ENCODE data around the gene ADCY2.
A peak's percentile ranks its signal among the peaks of the same experiment; 100 is the strongest.
"Not testable (repeated sequence)": the region's sequence is repeated elsewhere in the genome, so short reads cannot be mapped to it uniquely, and the experiment has no call there.

ADCY2 gene

DNA sequence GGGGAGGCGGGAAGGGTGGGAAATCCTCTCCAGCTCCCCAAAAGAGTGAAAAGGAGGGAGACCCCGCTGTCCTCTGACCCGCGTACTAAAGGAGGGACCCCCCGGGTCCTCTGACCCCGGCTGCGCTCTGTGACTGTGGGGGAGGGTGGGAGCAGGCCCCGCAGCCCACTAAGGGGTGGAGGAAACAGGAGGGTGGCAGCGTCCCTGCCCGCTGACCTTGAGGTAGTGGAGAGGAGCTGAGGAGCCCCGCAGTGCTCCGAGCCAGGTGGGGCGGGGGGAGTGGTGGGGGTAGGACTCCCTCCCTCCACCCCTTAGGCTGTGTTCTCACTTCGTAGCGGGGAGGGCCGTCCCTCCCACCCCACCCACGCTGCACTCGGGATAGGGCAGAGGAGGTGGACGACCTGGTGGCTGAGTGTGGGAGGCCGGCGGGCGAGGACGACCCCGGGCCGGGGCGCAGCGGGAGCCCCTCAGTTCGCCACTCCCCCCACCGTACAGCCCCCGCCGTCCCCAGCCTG lies 449 bp upstream of the ADCY2 start:
- peak; percentile 48 for DNase-seq (ENCODE audit: low spot score)

- DNase-seq (ENCODE audit: low spot score) = peak; percentile 49
Observed at GRCh38 chr5:7396713-7397454, 946 bp downstream of the ADCY2 start.

GRCh38 chr5:7397937-7398336 lies 2.0 kb downstream of the ADCY2 start:
- no peak for DNase-seq (ENCODE audit: low spot score)

- no peak for DNase-seq (ENCODE audit: low spot score)
Observed at GRCh38 chr5:7398596-7399280, 2.8 kb downstream of the ADCY2 start.

GRCh38 chr5:7405277-7405676 lies 9.3 kb downstream of the ADCY2 start:
- DNase-seq (ENCODE audit: low spot score) = no peak

DNA sequence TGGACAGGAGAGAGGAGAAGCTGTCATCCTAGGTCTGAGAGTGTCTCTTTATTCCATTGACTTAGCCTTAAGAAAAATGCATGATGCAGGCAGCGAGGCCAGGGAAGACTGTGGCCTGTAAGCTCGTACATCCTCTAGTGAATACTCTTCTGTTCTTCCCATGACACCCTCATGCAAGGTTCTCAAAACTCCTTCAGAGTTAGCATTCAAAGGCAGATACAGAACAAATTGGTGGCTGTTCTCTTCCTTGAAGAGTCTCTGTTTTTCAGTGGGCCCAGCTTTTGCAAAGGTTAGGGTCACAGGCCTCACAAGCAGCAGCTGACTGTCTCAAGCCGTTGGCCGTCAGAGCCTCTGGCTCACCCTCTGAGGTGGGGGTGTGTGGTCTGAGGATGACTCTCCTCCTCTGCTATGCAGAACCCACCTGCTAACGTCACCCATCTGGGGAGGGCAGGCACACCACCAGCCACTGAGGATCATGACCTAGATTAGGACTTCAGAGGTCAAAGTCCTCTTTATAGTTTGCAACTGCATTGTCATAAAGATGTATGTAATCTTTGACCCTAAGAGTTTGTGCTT lies 15.1 kb downstream of the ADCY2 start:
- no peak for DNase-seq (ENCODE audit: low spot score)

DNA sequence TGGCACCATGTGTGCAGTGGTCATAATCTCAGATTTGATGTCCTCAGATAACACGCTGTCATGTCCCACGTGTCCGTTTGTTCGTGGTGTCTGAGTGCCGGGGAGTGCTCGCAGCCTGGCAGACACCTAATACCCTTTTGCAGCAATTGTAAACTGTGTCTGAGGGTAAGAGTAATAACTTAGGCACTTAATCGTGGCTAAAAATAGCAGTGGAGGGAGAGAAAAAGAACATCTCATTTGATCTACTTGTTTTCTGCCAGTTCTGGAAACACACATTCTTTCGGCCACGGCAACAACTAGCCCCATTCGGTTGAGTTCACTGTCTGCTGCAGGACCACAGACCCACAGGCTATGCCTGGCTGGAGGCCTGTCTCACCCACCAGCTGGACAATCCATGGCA lies 16.5 kb downstream of the ADCY2 start:
- no peak for DNase-seq (ENCODE audit: low spot score)

DNA sequence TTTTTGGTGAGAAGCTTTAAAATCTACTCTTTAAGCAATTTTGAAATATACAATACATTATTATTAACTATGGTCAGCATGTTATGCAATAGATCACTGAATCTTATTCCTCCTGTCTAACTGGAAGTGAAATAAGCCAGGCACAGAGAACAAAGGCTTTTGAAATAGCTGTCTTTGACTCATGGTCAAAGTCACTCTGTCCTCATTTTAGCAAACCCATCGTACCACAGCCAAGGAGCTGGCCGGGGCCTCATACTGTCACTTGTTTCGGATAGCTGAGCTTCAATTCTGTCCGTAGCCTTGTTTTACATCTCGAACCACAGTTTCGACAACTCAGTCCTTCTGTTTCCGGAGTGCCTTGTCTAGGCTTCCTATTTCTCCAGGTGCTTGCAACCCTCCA lies 19.2 kb downstream of the ADCY2 start:
- DNase-seq (ENCODE audit: low spot score) = no peak

DNA sequence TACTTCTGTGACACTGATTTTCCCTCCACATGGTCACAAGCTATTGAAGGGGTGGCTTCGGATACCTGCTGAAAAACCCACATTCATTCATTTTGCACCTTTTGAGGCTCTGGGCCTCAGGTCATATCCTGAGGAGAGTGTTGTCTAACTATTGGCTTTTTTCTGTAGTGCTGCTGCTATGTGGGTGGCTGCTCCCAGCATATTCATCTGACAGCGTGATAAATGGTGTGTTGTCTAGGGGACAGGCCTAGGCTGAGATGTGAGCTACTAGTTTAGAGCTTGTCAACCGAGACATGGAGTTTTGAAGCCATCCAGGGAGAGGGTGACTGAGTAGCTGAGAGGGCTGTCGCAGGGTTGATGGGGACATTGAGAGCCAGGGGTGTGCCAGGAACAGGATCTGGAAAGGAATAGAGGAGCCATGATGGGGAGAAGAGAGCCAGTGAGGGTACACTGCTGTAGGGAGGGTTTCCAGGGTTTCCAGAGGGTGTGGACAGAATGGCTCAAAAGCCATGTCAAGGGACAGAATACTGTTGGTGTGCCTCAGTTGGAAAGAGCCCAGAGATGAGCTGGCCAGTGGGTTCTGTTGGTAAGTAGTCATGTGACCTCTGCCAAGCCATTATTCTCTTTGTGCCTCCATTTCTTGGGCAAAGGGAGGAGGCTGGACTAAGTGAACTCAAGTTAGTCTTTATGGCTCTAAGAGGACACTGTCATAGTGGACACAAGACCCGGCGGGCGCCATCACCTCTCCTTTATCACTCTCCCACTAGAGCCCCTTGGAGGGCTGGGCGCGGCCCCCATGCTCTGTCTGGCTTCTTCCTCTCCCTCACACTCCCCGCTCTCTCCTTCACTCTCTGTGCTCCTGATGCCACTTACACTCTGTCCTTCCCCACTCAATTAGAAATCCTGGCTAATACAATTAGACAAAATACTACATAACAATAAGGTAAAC lies 19.9 kb downstream of the ADCY2 start:
- DNase-seq (ENCODE audit: low spot score) = no peak

GRCh38 chr5:7418276-7418675 lies 22.3 kb downstream of the ADCY2 start:
- DNase-seq (ENCODE audit: low spot score) = no peak

DNA sequence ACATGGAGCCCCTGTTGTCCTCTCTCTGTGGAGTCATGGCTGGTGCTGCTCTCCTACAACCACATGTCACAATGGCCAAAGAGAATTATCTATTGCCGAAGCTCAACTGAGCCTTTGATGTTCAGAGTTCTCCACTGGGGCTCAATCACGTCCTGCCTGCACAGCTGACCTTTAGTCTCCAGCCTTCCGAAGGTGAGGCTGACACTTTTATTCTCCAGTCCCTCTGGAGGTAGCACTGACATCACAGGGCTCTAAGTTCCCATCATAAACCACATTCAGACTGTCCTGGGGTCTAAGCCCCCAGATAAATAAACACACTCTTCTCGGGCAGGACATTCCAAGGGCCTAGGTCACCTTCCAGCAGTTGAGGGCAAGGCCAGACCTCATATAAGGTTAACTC lies 23.4 kb downstream of the ADCY2 start:
- DNase-seq (ENCODE audit: low spot score) = no peak

DNA sequence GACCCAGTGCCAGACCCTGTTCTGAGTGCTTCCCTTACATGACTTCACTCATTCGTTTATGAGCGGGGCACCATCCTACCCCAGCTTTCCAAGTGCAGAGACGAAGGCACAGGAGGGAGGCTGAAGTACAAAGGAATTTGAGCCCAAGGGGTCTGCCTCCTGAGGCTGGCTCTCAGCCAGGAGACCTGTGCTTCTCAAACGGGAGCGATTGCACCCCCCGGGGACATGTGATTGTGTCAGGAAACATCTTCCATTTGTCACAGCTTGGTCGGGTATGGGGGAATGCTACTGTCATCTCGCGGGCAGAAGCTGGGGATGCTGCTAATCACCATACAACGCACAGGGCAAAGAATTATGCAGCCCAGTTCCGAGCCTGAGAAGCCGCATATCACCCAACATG lies 23.9 kb downstream of the ADCY2 start:
- no peak for DNase-seq (ENCODE audit: low spot score)

DNA sequence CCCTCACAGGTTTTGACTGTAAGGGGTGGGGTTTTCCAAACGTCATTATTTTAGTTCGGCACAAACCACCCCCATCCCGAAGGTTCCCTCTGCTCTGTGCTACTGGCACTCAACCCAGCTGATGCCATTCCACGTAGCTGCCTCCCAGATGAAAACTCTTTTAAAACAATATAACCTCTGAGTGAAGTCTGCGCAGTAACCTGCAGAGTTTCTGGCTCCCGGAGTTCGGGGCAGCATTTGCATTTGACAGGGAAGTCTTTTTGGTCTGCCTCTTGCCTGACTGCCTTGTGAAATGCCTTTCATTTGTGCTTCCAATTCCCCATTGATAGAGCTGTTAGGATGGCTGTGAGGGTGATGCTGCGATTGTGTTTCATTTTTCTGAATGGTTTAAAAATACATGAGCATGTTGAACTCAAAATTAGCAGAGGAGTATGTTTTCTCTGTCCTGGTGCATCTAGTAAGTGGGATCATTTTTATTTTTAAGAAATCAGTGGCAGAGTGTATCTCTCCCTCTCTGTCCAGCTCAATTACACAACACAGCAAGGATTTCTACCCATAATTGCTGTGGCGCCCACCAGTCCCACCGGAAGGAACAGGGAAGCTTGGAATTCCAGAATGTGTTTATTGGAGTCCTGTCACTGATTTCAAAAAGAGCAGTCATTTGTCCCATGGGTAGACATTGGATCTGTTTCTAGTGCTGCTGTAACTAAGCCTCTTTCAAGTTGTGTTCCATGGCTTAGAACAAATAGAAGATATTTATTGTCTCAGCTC lies 24.8 kb downstream of the ADCY2 start:
- no peak for DNase-seq (ENCODE audit: low spot score)

GRCh38 chr5:7422316-7423106 lies 26.6 kb downstream of the ADCY2 start:
- DNase-seq (ENCODE audit: low spot score) = no peak

DNA sequence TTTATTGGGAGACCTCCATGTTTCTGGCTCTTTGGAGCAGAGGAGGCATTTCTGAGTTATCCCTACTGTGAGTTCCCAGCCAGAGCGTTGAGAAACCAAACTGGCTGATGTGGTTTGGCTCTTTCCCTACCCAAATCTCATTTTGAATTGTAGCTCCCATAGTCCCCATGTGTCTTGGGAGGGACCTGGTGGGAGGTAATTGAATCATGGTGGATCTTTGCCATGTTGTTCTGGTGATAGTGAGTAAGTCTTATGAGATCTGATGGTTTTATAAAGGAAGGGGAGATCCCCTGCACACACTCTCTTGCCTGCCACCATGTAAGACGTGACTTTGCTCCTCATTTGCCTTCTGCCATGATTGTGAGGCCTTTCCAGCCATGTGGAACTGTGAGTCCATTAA lies 27.3 kb downstream of the ADCY2 start:
- not testable (repeated sequence) for DNase-seq (ENCODE audit: low spot score)

DNA sequence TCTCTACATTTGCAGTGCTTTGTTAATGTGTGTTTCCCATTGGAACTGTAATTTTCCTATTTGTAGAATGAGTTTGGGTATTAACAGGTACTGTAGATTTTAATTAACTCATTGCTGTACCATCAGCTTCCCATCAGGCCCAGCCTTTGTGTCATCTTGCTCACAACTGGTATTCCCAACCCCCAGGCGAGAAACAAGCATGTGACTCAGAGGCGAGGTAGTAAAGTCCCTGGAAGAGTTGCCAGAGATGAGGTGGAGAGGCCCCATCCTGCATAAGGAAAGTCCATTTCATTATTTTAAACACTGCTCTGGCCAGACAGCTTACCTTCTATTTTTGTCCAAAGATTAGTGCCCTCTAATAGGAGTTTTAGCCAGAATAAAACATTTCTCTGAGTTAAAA lies 29.9 kb downstream of the ADCY2 start:
- no peak for DNase-seq (ENCODE audit: low spot score)

GRCh38 chr5:7426284-7426683 lies 30.3 kb downstream of the ADCY2 start:
- DNase-seq (ENCODE audit: low spot score) = no peak

DNA sequence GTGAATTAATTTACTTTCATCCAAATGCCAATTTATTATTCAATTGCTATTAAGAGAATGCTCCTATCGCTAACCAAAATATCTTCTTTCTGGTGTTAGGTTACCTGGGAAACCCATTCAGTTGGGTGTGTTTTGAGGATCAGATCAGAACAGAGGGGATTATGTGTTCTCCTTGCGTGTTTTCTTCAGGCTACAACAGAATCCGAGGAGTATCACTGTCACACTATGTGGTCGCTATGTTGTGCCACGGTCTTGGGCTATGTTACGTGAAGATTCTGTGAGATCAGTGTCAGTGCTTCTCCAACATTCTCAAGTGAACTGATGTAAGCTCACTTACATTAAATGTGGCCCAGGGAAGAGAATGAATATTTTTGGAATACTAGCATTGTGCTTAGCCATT lies 39.0 kb downstream of the ADCY2 start:
- DNase-seq (ENCODE audit: low spot score) = no peak

DNA sequence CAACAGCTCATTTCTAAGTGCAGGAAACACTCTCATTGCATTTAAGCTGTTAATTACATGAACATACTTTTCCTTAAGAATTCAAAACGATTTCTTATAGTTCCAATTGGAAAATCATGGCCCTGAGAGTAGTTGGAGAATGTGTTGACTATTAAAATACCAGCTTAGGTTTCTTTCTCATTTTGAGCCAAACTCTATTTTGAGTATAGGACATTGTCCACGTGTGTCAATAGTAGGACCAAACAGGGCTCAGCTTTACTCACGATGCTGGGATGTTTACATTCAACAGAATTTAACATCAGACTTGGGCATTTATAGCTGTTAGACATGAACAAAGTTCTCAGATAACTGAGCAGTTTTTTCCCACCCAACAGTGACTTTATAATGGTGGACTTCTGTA lies 39.6 kb downstream of the ADCY2 start:
- DNase-seq (ENCODE audit: low spot score) = no peak

- no peak for DNase-seq (ENCODE audit: low spot score)
Observed at GRCh38 chr5:7436521-7436920, 40.6 kb downstream of the ADCY2 start.

GRCh38 chr5:7437836-7438235 lies 41.9 kb downstream of the ADCY2 start:
- DNase-seq (ENCODE audit: low spot score) = no peak
